Measurements from ENCODE around the gene MAP3K14. TPM values are rescaled to one million over a fixed set of nuclear protein-coding genes. Genes with fewer than 3 reads are reported as not detected.
A peak's percentile ranks its signal among the peaks of the same experiment; 100 is the strongest.
"Not testable (repeated sequence)": the region's sequence is repeated elsewhere in the genome, so short reads cannot be mapped to it uniquely, and the experiment has no call there.

Gene MAP3K14
- polyA plus RNA-seq, 4 donors = 6.4 to 19.2 (median 11.1) TPM

- DNase-seq (no peak), FAIRE-seq (no peak)
- Histone ChIP-seq H3K4me3 (ENCODE audit: low read depth in 1 of 3, low read length in 3 of 3) (no peak overlapping the region), H3K27me3 (ENCODE audit: control insufficient read depth in 3 of 3, insufficient read depth in 3 of 3, low read length in 3 of 3) (no peaks in the 10 kb centered on the region), H3K4me1 (ENCODE audit: control insufficient read depth in 3 of 3, insufficient read depth in 2 of 3, low read depth in 1 of 3, low read length in 2 of 3) (no peaks in the 10 kb centered on the region), H3K9me3 (ENCODE audit: control insufficient read depth in 2 of 2, insufficient read depth in 1 of 2, low read depth in 1 of 2, low read length in 1 of 2) (peaks cover 0 to 2% of the 10 kb centered on the region in 2 donors), H3K36me3 (ENCODE audit: control insufficient read depth in 3 of 3, insufficient read depth in 2 of 3, low read depth in 1 of 3, low read length in 3 of 3) (no peaks in the 10 kb centered on the region), H3K27ac (ENCODE audit: low read depth in 1 of 3, low read length in 2 of 3) (no peak overlapping the region)
- 65 to 90% (median 67%) methylated on average over 4 of the region's 4 CpGs for WGBS, 3 donors
Observed at GRCh38 chr17:45353043-45353442, 36.2 kb upstream of the MAP3K14 start.

- no peaks in the 10 kb centered on the region for H3K27me3 ChIP-seq (ENCODE audit: control insufficient read depth in 3 of 3, insufficient read depth in 3 of 3, low read length in 3 of 3)
- no peak for FAIRE-seq
- 94 to 97% (median 95%) methylated on average over 2 of the region's 2 CpGs for WGBS, 3 donors
Observed at GRCh38 chr17:45351831-45352230, 35.0 kb upstream of the MAP3K14 start.

GRCh38 chr17:45347444-45347843 is 30.6 kb upstream of the MAP3K14 start:
- H3K27me3 ChIP-seq (ENCODE audit: control insufficient read depth in 3 of 3, insufficient read depth in 3 of 3, low read length in 3 of 3) = no peaks in the 10 kb centered on the region
- no peaks in the 10 kb centered on the region for H3K36me3 ChIP-seq (ENCODE audit: control insufficient read depth in 3 of 3, insufficient read depth in 2 of 3, low read depth in 1 of 3, low read length in 3 of 3)
- no peak overlapping the region for H3K27ac ChIP-seq (ENCODE audit: low read depth in 1 of 3, low read length in 2 of 3)
- FAIRE-seq = no peak
- no peak for DNase-seq
- H3K4me1 ChIP-seq (ENCODE audit: control insufficient read depth in 3 of 3, insufficient read depth in 2 of 3, low read depth in 1 of 3, low read length in 2 of 3) = peaks cover 0 to 12% (median 8%) of the 10 kb centered on the region in 3 donors
- H3K9me3 ChIP-seq (ENCODE audit: control insufficient read depth in 2 of 2, insufficient read depth in 1 of 2, low read depth in 1 of 2, low read length in 1 of 2) = peaks cover 0 to 2% of the 10 kb centered on the region in 2 donors
- WGBS, 3 donors = 78 to 97% (median 91%) methylated on average over 6 of the region's 6 CpGs
- no peak overlapping the region for H3K4me3 ChIP-seq (ENCODE audit: low read depth in 1 of 3, low read length in 3 of 3)

More at GRCh38 chr17:45351831-45352230, 35.0 kb upstream of the MAP3K14 start:
- DNase-seq = no peak
- no peak overlapping the region for H3K4me3 ChIP-seq (ENCODE audit: low read depth in 1 of 3, low read length in 3 of 3)
- peaks cover 0 to 2% of the 10 kb centered on the region in 2 donors for H3K9me3 ChIP-seq (ENCODE audit: control insufficient read depth in 2 of 2, insufficient read depth in 1 of 2, low read depth in 1 of 2, low read length in 1 of 2)
- H3K36me3 ChIP-seq (ENCODE audit: control insufficient read depth in 3 of 3, insufficient read depth in 2 of 3, low read depth in 1 of 3, low read length in 3 of 3) = no peaks in the 10 kb centered on the region
- H3K27ac ChIP-seq (ENCODE audit: low read depth in 1 of 3, low read length in 2 of 3) = no peak overlapping the region
- no peaks in the 10 kb centered on the region for H3K4me1 ChIP-seq (ENCODE audit: control insufficient read depth in 3 of 3, insufficient read depth in 2 of 3, low read depth in 1 of 3, low read length in 2 of 3)

- FAIRE-seq = no peak
- Histone ChIP-seq H3K27me3 (ENCODE audit: control insufficient read depth in 3 of 3, insufficient read depth in 3 of 3, low read length in 3 of 3) (no peaks in the 10 kb centered on the region), H3K4me1 (ENCODE audit: control insufficient read depth in 3 of 3, insufficient read depth in 2 of 3, low read depth in 1 of 3, low read length in 2 of 3) (peaks cover 0 to 17% (median 8%) of the 10 kb centered on the region in 3 donors), H3K36me3 (ENCODE audit: control insufficient read depth in 3 of 3, insufficient read depth in 2 of 3, low read depth in 1 of 3, low read length in 3 of 3) (no peaks in the 10 kb centered on the region), H3K9me3 (ENCODE audit: control insufficient read depth in 2 of 2, insufficient read depth in 1 of 2, low read depth in 1 of 2, low read length in 1 of 2) (no peaks in the 10 kb centered on the region), H3K4me3 (ENCODE audit: low read depth in 1 of 3, low read length in 3 of 3) (no peak overlapping the region), H3K27ac (ENCODE audit: low read depth in 1 of 3, low read length in 2 of 3) (peak overlapping the region in 1 of 3 donors; percentile 68)
- no peak for DNase-seq
- WGBS, 3 donors = 72 to 93% (median 89%) methylated on average over 13 of the region's 13 CpGs
Observed at GRCh38 chr17:45346216-45347015, 29.6 kb upstream of the MAP3K14 start.

- WGBS, 3 donors = 6 to 28% (median 26%) methylated on average over 3 of the region's 3 CpGs
- Histone ChIP-seq H3K9me3 (ENCODE audit: control insufficient read depth in 2 of 2, insufficient read depth in 1 of 2, low read depth in 1 of 2, low read length in 1 of 2) (no peaks in the 10 kb centered on the region), H3K4me1 (ENCODE audit: control insufficient read depth in 3 of 3, insufficient read depth in 2 of 3, low read depth in 1 of 3, low read length in 2 of 3) (peaks cover 0 to 17% (median 8%) of the 10 kb centered on the region in 3 donors), H3K27ac (ENCODE audit: low read depth in 1 of 3, low read length in 2 of 3) (peak overlapping the region in 1 of 3 donors; percentile 75), H3K27me3 (ENCODE audit: control insufficient read depth in 3 of 3, insufficient read depth in 3 of 3, low read length in 3 of 3) (no peaks in the 10 kb centered on the region), H3K4me3 (ENCODE audit: low read depth in 1 of 3, low read length in 3 of 3) (no peak overlapping the region), H3K36me3 (ENCODE audit: control insufficient read depth in 3 of 3, insufficient read depth in 2 of 3, low read depth in 1 of 3, low read length in 3 of 3) (no peaks in the 10 kb centered on the region)
- DNase-seq (peak; percentile 19 to 62), FAIRE-seq (no peak)
Observed at GRCh38 chr17:45345554-45346215, 28.9 kb upstream of the MAP3K14 start.

- Histone ChIP-seq H3K4me3 (ENCODE audit: low read depth in 1 of 3, low read length in 3 of 3) (no peak overlapping the region), H3K9me3 (ENCODE audit: control insufficient read depth in 2 of 2, insufficient read depth in 1 of 2, low read depth in 1 of 2, low read length in 1 of 2) (no peaks in the 10 kb centered on the region), H3K4me1 (ENCODE audit: control insufficient read depth in 3 of 3, insufficient read depth in 2 of 3, low read depth in 1 of 3, low read length in 2 of 3) (peaks cover 0 to 17% (median 8%) of the 10 kb centered on the region in 3 donors), H3K27me3 (ENCODE audit: control insufficient read depth in 3 of 3, insufficient read depth in 3 of 3, low read length in 3 of 3) (no peaks in the 10 kb centered on the region), H3K27ac (ENCODE audit: low read depth in 1 of 3, low read length in 2 of 3) (peak overlapping the region in 2 of 3 donors; percentile 24 to 75), H3K36me3 (ENCODE audit: control insufficient read depth in 3 of 3, insufficient read depth in 2 of 3, low read depth in 1 of 3, low read length in 3 of 3) (no peaks in the 10 kb centered on the region)
- no peak for FAIRE-seq
- WGBS, 3 donors = 56 to 70% (median 68%) methylated on average over 3 of the region's 3 CpGs
- no peak for DNase-seq
Observed at GRCh38 chr17:45345246-45345553, 28.4 kb upstream of the MAP3K14 start.

- H3K36me3 ChIP-seq (ENCODE audit: control insufficient read depth in 3 of 3, insufficient read depth in 2 of 3, low read depth in 1 of 3, low read length in 3 of 3); H3K27me3 ChIP-seq (ENCODE audit: control insufficient read depth in 3 of 3, insufficient read depth in 3 of 3, low read length in 3 of 3); DNase-seq; H3K4me3 ChIP-seq (ENCODE audit: low read depth in 1 of 3, low read length in 3 of 3); H3K9me3 ChIP-seq (ENCODE audit: control insufficient read depth in 2 of 2, insufficient read depth in 1 of 2, low read depth in 1 of 2, low read length in 1 of 2); FAIRE-seq; H3K27ac ChIP-seq (ENCODE audit: low read depth in 1 of 3, low read length in 2 of 3): not testable (repeated sequence)
- 91 to 97% (median 96%) methylated on average over 10 of the region's 10 CpGs for WGBS, 3 donors
- H3K4me1 ChIP-seq (ENCODE audit: control insufficient read depth in 3 of 3, insufficient read depth in 2 of 3, low read depth in 1 of 3, low read length in 2 of 3) = peaks cover 0 to 17% (median 8%) of the 10 kb centered on the region in 3 donors
Observed at GRCh38 chr17:45343967-45344664, 27.3 kb upstream of the MAP3K14 start.

GRCh38 chr17:45342871-45343526 is 26.2 kb upstream of the MAP3K14 start:
- H3K4me3 ChIP-seq (ENCODE audit: low read depth in 1 of 3, low read length in 3 of 3) = no peak overlapping the region
- no peaks in the 10 kb centered on the region for H3K36me3 ChIP-seq (ENCODE audit: control insufficient read depth in 3 of 3, insufficient read depth in 2 of 3, low read depth in 1 of 3, low read length in 3 of 3)
- no peak overlapping the region for H3K27ac ChIP-seq (ENCODE audit: low read depth in 1 of 3, low read length in 2 of 3)
- peaks cover 0 to 17% (median 8%) of the 10 kb centered on the region in 3 donors for H3K4me1 ChIP-seq (ENCODE audit: control insufficient read depth in 3 of 3, insufficient read depth in 2 of 3, low read depth in 1 of 3, low read length in 2 of 3)
- WGBS, 3 donors = 87 to 91% (median 90%) methylated on average over 4 of the region's 4 CpGs
- no peak for DNase-seq
- no peak for FAIRE-seq
- H3K27me3 ChIP-seq (ENCODE audit: control insufficient read depth in 3 of 3, insufficient read depth in 3 of 3, low read length in 3 of 3) = no peaks in the 10 kb centered on the region
- H3K9me3 ChIP-seq (ENCODE audit: control insufficient read depth in 2 of 2, insufficient read depth in 1 of 2, low read depth in 1 of 2, low read length in 1 of 2) = no peaks in the 10 kb centered on the region
